ENCODE data around the gene KBTBD12. TPM values are rescaled to one million over a fixed set of nuclear protein-coding genes. Genes with fewer than 3 reads are reported as not detected.

Gene KBTBD12
- total and polyA plus RNA-seq, 2 donors (not counting 3 experiments of a cell fraction or from before 2014, with no cell fraction given) = not detected

- H3K27ac ChIP-seq (ENCODE audit: insufficient read depth, low read depth, low read length) = no peak overlapping the region
- H3K4me1 ChIP-seq (ENCODE audit: control insufficient read depth, extremely low read depth, insufficient read depth, low read length) = no peaks in the 10 kb centered on the region
- DNase-seq (ENCODE audit: low read depth, low spot score) (no peak), FAIRE-seq (no peak)
- TF ChIP-seq MYC (IDR thresholded peaks at IDR 0.05; ENCODE audit: low read depth, low read length) (no peak), GATA2 (IDR thresholded peaks at IDR 0.05; ENCODE audit: insufficient read depth, insufficient read length, low read depth, low read length) (no peak), POLR2A (IDR thresholded peaks at IDR 0.05; ENCODE audit: low read depth, low read length) (no peak)
- TF ChIP-seq, protein P1, sequence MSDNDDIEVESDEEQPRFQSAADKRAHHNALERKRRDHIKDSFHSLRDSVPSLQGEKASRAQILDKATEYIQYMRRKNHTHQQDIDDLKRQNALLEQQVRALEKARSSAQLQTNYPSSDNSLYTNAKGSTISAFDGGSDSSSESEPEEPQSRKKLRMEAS (IDR thresholded peaks at IDR 0.05; ENCODE audit: insufficient read depth, insufficient read length) = no peak
- no peak overlapping the region for H3K9ac ChIP-seq (replicated peaks; ENCODE audit: extremely low read depth, insufficient read depth, low read length)
- BruUV-seq (replicated peaks) = no TSS peak
- ChIA-PET CTCF (no interaction called here), POLR2A (no interaction called here)
- H3K9me3 ChIP-seq (replicated peaks; ENCODE audit: control insufficient read depth, insufficient read depth, low read length) = no peaks in the 10 kb centered on the region
- intact Hi-C loops (cut with micrococcal nuclease) (no loop called here), dilution Hi-C loops (cut with MboI; ENCODE audit: extremely low pct_ligation_motif_present, low sequenced_read_pairs) (no loop called here)
- no peaks in the 10 kb centered on the region for H3K79me2 ChIP-seq (ENCODE audit: control insufficient read depth, insufficient read depth, low read length)
- H4K20me1 ChIP-seq (replicated peaks; ENCODE audit: control insufficient read depth, extremely low read depth, insufficient read depth, low read length) = no peaks in the 10 kb centered on the region
- no peak overlapping the region for H2AFZ ChIP-seq (ENCODE audit: low read depth, low read length)
- H3K27me3 ChIP-seq (ENCODE audit: control insufficient read depth in 2 of 2, insufficient read depth in 2 of 2, low read length in 2 of 2) = peaks cover 2 to 15% of the 10 kb centered on the region in 2 experiments
- no peaks in the 10 kb centered on the region for H3K9me1 ChIP-seq (replicated peaks; ENCODE audit: control insufficient read depth, extremely low read depth, insufficient read depth, low read length)
- no peak overlapping the region for H3K4me3 ChIP-seq (replicated peaks in 1 of 3; ENCODE audit: insufficient read depth in 1 of 3, low read depth in 1 of 3, low read length in 3 of 3)
- H3K4me2 ChIP-seq (ENCODE audit: insufficient read depth, low read length) = no peak overlapping the region
- no peaks in the 10 kb centered on the region for H3K36me3 ChIP-seq (ENCODE audit: control insufficient read depth in 2 of 2, extremely low read depth in 1 of 2, insufficient read depth in 2 of 2, low read length in 2 of 2)
These were observed 66.1 kb downstream of the KBTBD12 start for GRCh38 chr3:127981097-127981496.

GRCh38 chr3:127982155-127982554, 67.1 kb downstream of the KBTBD12 start:
- intact Hi-C loops (cut with micrococcal nuclease) = no loop called here
- no peaks in the 10 kb centered on the region for H3K79me2 ChIP-seq (ENCODE audit: control insufficient read depth, insufficient read depth, low read length)
- H3K27me3 ChIP-seq (ENCODE audit: control insufficient read depth in 2 of 2, insufficient read depth in 2 of 2, low read length in 2 of 2) = peaks cover 2 to 12% of the 10 kb centered on the region in 2 experiments
- no peaks in the 10 kb centered on the region for H3K9me3 ChIP-seq (replicated peaks; ENCODE audit: control insufficient read depth, insufficient read depth, low read length)
- DNase-seq (ENCODE audit: low read depth, low spot score) (no peak), FAIRE-seq (no peak)
- H3K9ac ChIP-seq (replicated peaks; ENCODE audit: extremely low read depth, insufficient read depth, low read length) = no peak overlapping the region
- no peaks in the 10 kb centered on the region for H3K4me1 ChIP-seq (ENCODE audit: control insufficient read depth, extremely low read depth, insufficient read depth, low read length)
- ChIA-PET POLR2A (no interaction called here), CTCF (no interaction called here)
- TF ChIP-seq POLR2A (IDR thresholded peaks at IDR 0.05; ENCODE audit: low read depth, low read length) = no peak
- no peak for TF ChIP-seq MYC (IDR thresholded peaks at IDR 0.05; ENCODE audit: low read depth, low read length)
- no peak for TF ChIP-seq POLR2AphosphoS5 (IDR thresholded peaks at IDR 0.05; ENCODE audit: insufficient read depth, low read depth, low read length)
- TF ChIP-seq, protein P1 (IDR thresholded peaks at IDR 0.05; ENCODE audit: insufficient read depth, insufficient read length) = no peak
- TF ChIP-seq JUN (IDR thresholded peaks at IDR 0.05; ENCODE audit: borderline replicate concordance, insufficient read depth, insufficient read length, low read depth) = no peak
- no peak for TF ChIP-seq EZH2 (IDR thresholded peaks at IDR 0.05; ENCODE audit: borderline replicate concordance, low read depth, low read length, severe bottlenecking)
- TF ChIP-seq CTCF (IDR thresholded peaks at IDR 0.05; ENCODE audit: extremely low read depth in 1 of 2, insufficient read depth in 1 of 2, low read depth in 1 of 2, low read length in 2 of 2) = no peak
- no peak for TF ChIP-seq FOS (IDR thresholded peaks at IDR 0.05; ENCODE audit: borderline replicate concordance, insufficient read depth, low read length)
- TF ChIP-seq GATA2 (IDR thresholded peaks at IDR 0.05; ENCODE audit: insufficient read depth, insufficient read length, low read depth, low read length) = no peak
- no peaks in the 10 kb centered on the region for H4K20me1 ChIP-seq (replicated peaks; ENCODE audit: control insufficient read depth, extremely low read depth, insufficient read depth, low read length)
- H3K36me3 ChIP-seq (ENCODE audit: control insufficient read depth in 2 of 2, extremely low read depth in 1 of 2, insufficient read depth in 2 of 2, low read length in 2 of 2) = no peaks in the 10 kb centered on the region
- H2AFZ ChIP-seq (ENCODE audit: low read depth, low read length) = no peak overlapping the region
- dilution Hi-C loops (cut with MboI; ENCODE audit: extremely low pct_ligation_motif_present, low sequenced_read_pairs) = no loop called here
- H3K9me1 ChIP-seq (replicated peaks; ENCODE audit: control insufficient read depth, extremely low read depth, insufficient read depth, low read length) = no peaks in the 10 kb centered on the region
- H3K4me2 ChIP-seq (ENCODE audit: insufficient read depth, low read length) = no peak overlapping the region
- no TSS peak for BruUV-seq (replicated peaks)
- H3K4me3 ChIP-seq (replicated peaks in 1 of 3; ENCODE audit: insufficient read depth in 1 of 3, low read depth in 1 of 3, low read length in 3 of 3) = no peak overlapping the region
- H3K27ac ChIP-seq (ENCODE audit: insufficient read depth, low read depth, low read length) = no peak overlapping the region
